ENCODE data around the gene ATXN7L1. TPM values are rescaled to one million over a fixed set of nuclear protein-coding genes. Genes with fewer than 3 reads are reported as not detected.

ATXN7L1 gene
- total and polyA plus RNA-seq, 2 of the 8 experiments (the other 6 are each of a cell fraction or from before 2014, with no cell fraction given), result 14.3 to 34.0 TPM

DNA sequence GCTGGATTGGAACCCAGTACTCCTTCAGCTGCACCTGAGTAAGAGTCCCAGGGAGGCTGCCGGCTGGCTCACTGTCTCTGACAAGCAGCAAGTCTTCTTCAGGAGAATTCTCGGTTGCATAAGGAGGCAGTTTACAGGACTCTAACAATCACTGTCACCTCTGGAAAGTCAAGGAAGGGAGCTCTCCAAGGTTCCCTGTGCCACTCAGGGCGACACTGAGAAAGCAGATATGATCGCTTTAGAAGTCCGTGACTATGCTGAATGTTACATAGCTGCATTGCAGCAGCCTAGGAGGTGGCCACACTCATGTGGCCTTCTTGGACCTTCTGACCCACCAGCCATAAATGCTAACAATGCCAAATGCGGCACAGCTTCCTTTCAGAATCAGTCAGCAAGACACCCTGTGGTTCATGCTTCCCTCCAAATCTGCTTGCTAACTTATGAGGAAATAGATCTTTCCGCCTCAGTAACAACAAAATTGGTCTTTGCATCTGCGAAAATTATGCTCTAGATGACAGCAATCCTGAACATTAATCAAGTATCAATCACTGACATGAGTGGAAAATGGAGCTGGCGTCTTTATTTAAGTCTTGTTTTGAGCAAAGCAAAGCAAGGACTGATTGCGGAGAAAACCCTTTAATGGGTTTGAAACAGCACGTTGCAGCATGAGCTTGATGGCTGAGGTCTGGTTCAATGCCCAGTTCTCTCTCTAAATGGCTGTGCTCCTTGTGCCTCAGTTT lies 132.9 kb downstream of the ATXN7L1 start (continued):
- no peak for TF ChIP-seq TAF1 (IDR thresholded peaks at IDR 0.05; ENCODE audit: low read depth, low read length)
- no peak for TF ChIP-seq RBBP5 (IDR thresholded peaks at IDR 0.05; ENCODE audit: borderline replicate concordance, low read depth, low read length)
- no peak for TF ChIP-seq KDM4A (IDR thresholded peaks at IDR 0.05; ENCODE audit: low read depth, low read length, severe bottlenecking)
- TF ChIP-seq MAFK (IDR thresholded peaks at IDR 0.05; ENCODE audit: low read depth, low read length), result no peak
- TF ChIP-seq CHD2 (IDR thresholded peaks at IDR 0.05; ENCODE audit: low read length), result no peak

Data from H1 (cell line).